Kidney glomerular epithelial cell (primary cell): ENCODE measurements around the gene PTMS.

ENCODE experiments used
- DNase-seq: peaks from one replicate; lab custom pipeline; 2025; lab: John Stamatoyannopoulos, UW

The PTMS gene

DNA sequence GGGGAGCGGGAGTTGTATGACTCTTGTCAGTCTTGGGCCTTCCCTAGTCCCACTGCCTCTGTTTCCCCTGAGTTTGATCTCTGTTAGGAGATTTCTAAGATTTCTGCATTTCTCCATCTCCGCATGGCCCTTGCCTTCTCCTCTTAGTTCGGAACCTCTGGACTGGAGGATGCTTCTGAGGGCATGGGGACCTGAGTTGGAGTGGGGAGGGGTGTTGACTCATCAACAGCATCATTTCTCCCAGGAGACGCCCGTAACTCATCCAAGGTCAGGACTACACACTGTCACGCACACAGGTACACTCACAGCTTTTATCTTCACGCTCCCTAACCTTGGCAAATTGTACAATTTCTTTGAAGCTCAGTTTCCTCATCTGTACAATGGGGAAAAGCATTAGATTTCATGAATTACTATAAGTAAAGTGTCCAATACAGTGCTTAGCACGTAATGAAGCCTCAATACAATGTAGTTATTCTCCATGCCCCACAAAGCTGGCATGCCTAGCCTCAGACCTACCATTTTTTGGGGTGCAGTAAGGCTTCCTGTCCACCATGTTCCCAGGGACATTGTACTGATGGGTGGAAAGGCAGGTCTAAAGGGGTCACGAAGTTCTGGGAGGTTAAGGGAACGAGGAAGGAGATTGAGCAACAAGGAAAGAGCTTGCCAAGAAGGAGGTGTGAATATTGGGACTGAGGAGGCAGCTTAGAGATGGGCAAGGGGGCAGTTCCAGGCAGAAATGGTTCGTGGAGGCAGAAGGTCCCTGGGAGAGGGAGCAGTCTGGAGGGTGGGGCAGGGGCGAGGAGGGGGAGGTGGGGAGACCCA is 5.6 kb downstream of the PTMS start:
- DNase-seq: no peak

DNA sequence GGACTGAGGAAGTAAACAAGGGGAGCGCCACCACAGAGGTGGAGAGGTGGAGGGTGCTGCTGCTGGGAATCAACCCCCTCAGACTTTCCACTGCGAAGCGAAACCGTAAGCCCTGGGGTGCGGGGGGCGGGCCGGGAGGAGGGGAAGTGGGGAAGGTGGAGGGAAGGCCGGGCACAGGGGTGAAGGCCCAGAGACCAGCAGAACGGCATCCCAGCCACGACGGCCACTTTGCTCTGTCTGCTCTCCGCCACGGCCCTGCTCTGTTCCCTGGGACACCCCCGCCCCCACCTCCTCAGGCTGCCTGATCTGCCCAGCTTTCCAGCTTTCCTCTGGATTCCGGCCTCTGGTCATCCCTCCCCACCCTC is 6.2 kb downstream of the PTMS start, which contains the start of gene LAG3:
Gene LAG3, plus strand, starts transcription at position 190 of the 365 bp plus-strand sequence. CDS start 333 bp downstream, outside the sequence.
- no peak for DNase-seq

DNA sequence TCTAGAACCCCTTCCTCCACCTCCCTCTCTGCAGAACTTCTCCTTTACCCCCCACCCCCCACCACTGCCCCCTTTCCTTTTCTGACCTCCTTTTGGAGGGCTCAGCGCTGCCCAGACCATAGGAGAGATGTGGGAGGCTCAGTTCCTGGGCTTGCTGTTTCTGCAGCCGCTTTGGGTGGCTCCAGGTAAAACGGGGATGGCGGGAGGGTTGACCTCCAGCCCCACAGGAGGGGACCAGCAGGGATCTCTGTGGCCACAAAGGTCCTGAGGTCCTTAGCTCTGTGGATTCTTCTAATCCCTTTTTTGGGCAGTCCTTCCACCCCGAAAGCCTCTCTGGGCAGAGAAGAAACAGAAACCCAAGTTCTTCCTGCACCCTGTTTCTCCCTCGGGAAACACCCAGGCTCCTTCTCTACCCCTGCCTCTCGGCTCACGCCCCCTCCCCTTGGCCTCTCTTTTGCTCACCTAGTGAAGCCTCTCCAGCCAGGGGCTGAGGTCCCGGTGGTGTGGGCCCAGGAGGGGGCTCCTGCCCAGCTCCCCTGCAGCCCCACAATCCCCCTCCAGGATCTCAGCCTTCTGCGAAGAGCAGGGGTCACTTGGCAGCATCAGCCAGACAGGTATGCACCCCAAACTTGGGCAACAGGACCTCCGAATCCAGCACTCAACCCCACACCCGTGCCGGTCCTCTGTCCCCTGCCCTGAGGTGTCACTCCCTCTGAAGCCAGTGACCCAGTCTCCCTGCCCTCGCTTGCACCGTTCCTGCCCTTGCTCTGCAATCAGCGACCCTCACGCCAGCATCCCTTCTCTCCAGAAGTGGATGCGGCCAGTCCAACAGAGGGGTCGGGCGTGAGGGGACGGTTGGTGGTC is 6.8 kb downstream of the PTMS start:
- no peak for DNase-seq

DNA sequence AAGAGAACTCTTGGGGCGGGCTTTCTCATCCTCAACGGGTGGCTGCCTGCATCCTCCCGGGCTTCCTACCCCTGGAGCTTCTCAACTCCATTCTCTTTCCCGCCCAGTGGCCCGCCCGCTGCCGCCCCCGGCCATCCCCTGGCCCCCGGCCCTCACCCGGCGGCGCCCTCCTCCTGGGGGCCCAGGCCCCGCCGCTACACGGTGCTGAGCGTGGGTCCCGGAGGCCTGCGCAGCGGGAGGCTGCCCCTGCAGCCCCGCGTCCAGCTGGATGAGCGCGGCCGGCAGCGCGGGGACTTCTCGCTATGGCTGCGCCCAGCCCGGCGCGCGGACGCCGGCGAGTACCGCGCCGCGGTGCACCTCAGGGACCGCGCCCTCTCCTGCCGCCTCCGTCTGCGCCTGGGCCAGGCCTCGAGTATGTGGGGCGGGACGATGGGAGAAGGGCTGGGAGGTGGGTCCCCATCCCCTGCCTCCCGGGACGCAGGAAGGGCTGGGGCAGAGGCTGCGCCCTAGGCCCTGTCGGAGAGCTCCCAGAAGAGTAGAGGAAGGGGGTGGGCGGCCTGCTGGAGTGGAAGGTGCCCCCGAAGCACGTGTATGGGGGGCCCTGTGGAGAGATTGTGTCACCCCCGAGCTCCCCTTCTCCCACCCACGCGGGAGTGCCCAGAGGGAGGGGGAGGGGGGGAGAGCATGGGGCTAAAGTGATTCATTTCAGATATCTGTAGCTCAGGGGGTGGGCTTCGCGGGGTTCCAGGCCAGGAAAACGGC is 7.6 kb downstream of the PTMS start:
- no peak for DNase-seq

DNA sequence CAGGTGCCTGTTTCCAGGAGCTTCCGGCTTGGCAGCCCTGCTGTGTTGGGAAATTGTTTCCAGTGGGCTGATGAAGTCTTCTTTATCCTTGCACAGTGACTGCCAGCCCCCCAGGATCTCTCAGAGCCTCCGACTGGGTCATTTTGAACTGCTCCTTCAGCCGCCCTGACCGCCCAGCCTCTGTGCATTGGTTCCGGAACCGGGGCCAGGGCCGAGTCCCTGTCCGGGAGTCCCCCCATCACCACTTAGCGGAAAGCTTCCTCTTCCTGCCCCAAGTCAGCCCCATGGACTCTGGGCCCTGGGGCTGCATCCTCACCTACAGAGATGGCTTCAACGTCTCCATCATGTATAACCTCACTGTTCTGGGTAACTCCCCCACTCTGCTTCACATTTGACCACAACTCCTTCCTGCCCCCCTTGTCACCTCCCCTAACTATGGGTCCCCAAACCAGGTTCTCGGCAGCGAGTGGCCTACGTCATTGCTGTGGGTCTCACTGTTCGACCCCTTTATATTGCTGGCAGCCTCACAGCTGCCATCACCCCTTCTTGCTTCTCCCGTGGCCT is 8.4 kb downstream of the PTMS start:
- DNase-seq: no peak

DNA sequence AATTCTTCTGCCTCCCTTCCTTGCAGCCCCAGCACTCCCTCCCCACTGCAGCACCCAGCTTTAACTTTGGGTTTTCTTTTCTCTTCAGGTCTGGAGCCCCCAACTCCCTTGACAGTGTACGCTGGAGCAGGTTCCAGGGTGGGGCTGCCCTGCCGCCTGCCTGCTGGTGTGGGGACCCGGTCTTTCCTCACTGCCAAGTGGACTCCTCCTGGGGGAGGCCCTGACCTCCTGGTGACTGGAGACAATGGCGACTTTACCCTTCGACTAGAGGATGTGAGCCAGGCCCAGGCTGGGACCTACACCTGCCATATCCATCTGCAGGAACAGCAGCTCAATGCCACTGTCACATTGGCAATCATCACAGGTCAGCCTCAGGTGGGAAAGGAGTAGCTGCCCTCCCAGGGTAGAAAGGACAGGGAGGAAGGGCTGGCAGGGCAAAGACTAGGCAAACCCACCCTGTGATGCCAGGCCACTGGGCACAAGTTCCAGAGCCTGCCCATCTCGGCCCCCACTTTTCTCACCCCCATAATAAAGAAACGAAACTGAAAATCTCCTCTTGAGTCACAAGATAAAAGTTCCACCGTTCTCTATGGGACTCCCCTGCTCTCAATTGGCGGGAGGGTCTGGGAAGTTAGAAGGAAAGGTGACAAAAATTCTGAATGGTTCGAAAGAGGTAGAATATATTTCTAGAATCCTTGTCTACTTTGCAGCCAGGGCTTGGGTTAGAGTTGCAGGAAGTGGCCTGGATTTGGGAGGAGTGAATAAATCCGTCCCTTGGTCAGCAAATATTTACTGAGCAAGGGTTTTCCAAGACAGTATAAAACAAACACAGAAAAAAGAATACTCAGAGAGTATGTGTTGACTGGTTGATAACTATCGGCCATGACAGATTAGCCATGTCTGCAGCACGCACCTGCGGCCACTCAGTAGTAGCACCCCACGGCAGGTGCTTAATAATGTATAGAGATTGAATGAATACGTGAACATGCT is 9.3 kb downstream of the PTMS start:
- DNase-seq: no peak

DNA sequence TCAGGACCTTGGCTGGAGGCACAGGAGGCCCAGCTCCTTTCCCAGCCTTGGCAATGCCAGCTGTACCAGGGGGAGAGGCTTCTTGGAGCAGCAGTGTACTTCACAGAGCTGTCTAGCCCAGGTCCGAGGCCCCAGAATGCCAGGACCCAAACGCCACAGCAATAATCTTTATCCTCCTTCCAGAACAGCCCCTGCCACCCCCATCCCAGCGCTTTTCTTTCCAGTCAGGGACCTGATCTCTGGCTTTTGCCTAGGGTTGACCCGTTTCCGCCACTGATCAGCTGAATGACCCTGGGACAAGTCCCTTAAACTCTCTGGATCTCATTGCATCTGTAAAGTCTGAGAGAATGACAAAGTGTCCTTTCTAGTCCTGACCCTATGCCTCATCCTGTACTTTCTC is 11.2 kb downstream of the PTMS start:
- no peak for DNase-seq

DNA sequence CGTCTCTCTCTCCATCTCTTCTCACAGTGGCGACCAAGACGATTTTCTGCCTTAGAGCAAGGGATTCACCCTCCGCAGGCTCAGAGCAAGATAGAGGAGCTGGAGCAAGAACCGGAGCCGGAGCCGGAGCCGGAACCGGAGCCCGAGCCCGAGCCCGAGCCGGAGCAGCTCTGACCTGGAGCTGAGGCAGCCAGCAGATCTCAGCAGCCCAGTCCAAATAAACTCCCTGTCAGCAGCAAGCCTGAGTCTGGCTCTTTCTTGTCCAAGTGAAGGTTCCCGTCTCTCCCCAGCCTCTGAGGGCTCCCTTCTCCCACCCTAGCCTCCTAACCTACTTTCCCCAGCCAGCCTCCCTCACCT is 12.0 kb downstream of the PTMS start:
- no peak for DNase-seq

DNA sequence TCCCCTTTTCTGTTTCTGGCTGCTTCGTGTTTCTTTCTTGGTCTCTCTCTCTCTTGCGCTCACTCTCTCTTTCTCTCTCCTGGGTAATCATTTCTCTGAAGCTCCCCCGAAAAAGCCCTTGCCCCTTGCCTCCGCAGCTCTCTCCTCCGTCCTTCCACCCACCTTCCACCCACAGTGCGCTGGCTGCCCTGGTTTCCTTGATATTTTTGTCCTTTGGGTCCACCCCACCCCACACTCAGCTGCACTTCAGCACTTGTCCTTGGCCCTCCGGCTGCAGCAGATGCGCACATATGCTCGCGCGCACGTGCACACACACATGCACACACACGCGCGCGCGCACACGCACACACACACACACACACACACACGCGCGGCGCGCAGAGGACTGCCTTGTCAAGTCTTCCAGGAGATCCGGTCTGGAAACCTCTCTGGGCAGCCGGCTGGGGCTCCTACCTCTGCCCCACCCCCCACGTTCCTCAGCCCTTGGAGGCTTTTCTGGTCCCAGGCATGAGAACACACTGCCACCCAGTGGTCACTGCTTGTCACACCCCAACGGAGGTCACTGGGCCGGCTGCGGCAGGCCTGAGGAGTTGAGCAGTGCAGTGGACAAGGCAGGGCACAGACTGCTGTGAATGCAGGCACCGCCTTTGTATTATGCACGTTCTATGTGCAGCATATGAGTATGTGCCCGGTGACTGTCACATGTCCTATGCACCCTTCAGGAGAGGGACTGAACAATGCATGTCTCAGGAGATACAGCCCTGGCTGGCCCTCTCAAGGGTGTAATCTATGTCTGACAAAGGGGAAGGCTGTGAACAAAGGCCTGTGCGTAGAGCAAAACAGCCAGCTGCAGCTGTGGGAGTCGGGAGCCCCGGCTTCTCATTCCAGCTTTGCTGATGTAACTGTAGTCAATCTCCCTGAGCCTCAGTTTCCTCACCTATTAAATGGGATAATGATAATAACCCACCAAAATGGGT is 12.7 kb downstream of the PTMS start:
- peak; percentile 91 for DNase-seq

DNA sequence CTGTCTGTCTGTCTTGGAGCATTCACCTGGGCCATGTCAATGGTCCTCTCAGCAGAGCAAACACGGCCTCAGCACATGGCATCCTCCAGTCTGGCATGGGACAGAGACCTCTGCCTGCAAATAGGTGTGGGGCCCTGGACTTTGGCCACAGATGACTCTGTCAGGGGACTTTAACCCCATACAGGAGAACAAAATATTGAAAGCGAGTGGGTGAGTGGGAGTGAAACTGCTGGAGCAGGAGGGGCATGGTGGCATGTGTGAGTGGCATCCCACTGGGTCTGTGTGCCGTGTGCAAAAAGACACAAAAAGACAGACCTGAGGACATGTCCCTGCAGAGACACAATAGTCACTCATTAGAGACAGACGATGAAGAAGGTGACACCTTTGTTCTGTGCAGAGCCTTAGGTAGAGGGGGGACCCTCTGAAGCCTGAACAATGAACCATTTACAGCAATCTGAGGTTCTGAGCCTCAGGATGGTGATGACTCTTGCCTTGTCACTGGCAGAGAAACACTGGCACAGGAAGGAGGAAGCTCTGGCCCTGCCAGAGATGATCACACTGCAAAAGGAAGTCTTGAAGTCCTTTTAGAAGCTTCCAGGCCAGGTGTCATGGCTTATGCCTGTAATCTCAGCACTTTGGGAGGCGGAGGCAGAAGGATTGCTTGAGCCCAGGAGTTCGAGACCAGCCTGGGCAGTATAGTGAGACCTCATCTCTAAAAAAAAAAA is 13.7 kb downstream of the PTMS start:
- no peak for DNase-seq

DNA sequence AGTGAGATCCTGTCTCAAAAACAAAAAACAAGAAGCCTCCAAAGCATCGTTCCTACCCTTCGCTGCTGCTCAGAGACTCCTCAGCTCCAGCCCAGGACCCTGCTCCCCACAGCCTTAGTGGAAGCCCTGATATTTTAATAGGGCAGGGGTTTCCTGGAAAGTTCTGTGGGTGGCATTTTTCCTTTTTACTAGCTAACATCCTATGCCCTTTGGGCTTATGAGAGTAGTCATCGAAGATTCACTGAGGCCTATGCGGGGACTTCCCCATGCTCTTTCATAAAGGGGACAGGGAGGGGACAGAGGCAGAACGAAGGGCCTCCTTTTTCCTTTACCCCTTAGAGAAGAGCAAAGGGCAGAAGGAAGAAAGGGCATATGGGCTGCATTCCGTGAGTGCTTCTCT is 14.4 kb downstream of the PTMS start:
- no peak for DNase-seq

DNA sequence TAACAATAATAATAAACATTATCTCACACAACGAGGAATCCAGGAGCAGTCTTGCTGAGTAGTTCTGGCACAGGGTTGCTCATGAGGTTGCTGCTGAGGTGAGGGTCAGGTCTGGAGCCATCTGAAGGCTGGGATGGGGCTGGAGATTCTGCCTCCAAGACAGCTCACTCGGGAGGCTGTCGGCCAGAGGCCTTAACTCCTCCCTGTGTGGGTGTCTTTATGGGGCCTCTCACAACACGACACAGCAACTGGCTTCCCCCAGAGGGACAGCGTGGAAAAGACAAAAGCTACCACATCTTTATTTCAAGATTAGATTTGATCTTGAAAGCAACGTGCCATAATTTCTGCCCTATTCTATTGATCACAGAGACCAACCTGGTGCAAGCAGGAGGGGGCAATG is 16.0 kb downstream of the PTMS start:
- no peak for DNase-seq

DNA sequence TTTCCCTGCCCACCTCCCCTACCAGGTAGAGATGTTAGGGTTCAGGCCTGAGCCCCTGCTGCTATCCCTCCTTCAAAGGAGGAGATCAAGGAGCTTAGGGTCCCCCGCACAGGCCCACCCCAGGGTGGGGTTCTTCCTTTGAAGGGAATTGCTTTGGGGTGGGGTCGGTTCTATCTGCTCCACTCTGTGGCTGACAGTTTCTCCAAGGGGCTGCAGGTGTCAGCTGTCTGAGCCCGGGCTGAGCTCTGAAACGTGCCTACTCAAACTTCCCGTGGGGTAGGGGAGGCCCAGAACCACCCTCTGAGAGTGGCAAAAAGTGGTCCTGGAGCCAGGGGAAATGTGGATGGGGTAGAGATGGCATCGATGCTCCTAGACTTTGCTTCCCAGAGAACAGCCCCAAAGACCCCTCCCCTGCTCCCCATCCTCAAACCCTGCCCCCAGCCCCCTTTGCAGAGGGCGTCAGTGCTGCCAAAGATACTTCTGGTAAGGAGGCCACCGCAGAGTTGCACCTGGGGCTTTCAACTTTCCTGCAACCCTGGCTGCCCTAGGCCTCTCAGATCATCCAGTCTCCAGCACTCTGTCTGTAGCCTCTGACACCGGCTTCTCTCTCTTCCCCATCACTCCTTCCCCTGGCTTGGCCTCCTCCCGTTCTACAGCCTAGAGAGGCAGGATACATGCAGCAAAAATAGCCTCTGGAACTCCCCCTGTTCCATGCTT is 16.8 kb downstream of the PTMS start:
- DNase-seq: no peak

DNA sequence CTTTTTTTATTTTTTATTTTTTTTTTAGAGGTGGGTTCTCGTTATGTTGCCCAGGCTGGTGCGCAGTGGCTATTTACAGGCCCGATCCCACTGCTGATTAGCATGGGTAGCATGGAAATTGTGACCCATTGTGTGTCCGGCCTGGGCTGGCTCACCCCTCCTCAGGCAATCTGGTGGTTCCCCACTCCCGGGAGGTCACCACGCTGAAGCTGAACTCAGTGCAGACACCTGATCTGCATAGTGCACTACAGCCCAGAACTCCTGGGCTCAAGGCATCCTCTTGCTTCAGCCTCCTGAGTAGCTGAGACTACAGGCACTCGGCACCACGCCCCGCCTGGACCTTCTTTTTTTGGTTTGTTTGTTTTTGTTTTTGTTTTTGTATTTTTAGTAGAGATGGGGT is 17.7 kb downstream of the PTMS start:
- DNase-seq: no peak

DNA sequence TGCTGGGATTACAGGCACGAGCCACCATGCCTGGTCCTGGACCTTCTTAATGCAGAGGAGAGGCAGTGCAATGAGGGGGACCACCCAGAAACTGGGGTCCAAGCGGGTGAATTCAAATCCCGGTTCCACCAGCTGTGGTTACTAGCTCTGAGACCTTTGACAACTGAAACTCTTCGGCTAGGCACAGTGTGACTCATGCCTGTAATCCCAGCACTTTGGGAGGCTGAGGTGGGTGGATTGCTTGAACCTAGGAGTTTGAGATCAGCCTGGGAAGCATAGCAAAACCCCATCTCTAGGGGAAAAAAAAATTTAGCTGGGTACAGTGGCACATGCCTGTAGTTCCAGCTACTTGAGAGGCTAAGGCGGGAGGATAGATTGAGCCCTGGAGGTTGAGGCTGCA is 18.1 kb downstream of the PTMS start:
- DNase-seq: no peak

DNA sequence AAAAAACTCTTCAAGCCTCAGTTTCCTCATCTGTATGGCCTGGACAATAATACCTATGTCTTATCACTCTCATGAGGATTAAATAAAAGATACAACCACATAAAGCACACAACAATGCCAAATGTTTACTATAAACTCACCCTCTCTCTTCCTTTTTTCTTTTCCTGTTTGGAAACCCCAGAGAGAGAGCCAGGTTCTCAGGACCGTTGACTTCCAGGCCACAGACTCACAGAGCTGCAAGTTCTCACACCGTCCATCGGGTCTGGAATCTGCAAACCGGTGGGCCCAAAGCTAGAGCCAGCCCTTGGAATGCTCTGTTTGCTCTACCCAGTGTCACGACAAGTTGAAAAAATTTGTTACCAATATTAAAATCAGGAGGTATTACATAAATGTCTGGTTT is 18.6 kb downstream of the PTMS start:
- DNase-seq: no peak

DNA sequence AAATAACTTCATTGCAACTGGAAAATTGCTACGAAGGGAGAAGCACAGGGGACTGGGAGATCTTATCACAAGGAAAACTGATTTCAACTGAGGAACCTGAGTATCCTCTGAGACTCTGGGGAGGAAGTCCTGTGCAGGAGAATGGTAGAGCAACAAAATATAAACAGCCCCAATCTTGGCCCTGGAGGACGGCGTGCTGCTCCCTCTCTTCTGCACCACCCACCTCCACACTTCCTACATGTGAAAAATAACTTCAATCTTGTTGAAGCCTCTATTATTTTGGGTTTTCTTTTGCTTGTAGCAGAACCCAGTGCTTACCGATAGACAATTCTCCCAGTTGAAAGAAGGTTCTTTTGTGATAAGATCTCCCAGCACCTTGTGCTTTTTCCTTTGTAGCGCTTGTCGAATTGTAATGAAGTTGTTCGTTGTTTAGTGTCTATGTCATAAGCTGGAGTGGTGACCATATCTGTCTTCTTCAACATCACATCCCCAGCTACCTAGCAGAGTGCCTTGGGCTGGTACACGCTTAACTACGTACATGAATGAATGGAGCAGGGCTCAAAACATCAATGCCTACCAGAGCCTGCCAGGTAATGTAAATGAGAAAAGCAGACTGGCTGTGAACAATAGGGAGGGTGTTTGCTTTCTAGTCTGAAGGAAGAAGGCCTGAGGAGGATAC is 20.4 kb downstream of the PTMS start:
- DNase-seq: no peak

DNA sequence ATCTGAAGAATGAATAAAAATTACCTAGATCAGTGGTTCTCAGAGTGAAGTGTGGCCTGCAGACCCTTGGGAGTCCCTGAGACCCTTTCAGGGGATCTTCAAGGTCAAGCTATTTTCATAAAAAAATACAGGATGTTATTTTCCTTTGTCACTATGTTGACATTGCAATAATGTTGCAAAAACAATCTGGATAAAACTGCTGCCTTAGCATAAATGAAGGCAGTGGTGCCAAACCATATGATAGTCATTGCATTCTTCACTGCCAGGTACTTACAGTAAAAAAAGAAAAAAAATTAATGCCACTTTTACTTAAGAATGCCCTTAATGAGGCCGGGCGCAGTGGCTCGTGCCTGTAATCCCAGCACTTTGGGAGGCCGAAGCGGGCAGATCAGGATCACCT is 21.1 kb downstream of the PTMS start:
- DNase-seq: no peak
